GM13976 (cell line): Measurements from ENCODE around the gene CLCN6.

Experiments
- DNase-seq: peaks from one replicate; pipeline ENCODE4 v3.0.0; 2012; ENCODE audit warnings: low spot score
- in situ Hi-C: fragments of 300-500 bp; cut with MboI; formaldehyde crosslinking; loops from one replicate; pipeline ENCODE4 v1.12.0; 2022; ENCODE audit warnings: low sequenced_read_pairs, mixed read lengths, inconsistent platforms; ENCODE audit not compliant: unreplicated experiment
- TF ChIP-seq, protein P1 (sequence below): IDR thresholded peaks from 2 replicates; pipeline ENCODE4 v1.5.1; 2012; ENCODE audit warnings: borderline replicate concordance, mild to moderate bottlenecking; ENCODE audit not compliant: insufficient read depth; ENCODE audit errors: extremely low read depth, missing control alignments, control extremely low read depth

CLCN6 gene

DNA sequence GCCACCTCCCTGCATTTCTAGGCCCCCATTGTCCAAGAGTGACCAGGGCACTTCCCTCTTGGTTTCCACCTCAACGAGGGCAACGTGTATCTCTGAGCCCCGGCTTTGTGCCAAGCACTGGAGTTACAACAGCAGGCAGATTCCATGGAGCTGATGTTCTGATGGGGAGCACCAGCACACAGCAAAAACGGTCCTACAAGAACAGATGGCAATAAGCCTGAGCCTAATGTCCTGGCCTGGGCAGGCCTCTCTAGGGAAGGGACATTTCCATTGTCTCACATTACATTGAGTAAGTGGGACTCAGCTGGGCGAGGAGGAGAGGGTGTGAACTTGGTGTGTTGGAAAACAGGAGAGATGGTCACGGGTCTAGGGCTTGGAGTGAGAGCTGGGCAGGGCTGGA lies 79.9 kb downstream of the CLCN6 start:
- no peak for DNase-seq
- in situ Hi-C loops, result no loop called here
- TF ChIP-seq, protein P1, sequence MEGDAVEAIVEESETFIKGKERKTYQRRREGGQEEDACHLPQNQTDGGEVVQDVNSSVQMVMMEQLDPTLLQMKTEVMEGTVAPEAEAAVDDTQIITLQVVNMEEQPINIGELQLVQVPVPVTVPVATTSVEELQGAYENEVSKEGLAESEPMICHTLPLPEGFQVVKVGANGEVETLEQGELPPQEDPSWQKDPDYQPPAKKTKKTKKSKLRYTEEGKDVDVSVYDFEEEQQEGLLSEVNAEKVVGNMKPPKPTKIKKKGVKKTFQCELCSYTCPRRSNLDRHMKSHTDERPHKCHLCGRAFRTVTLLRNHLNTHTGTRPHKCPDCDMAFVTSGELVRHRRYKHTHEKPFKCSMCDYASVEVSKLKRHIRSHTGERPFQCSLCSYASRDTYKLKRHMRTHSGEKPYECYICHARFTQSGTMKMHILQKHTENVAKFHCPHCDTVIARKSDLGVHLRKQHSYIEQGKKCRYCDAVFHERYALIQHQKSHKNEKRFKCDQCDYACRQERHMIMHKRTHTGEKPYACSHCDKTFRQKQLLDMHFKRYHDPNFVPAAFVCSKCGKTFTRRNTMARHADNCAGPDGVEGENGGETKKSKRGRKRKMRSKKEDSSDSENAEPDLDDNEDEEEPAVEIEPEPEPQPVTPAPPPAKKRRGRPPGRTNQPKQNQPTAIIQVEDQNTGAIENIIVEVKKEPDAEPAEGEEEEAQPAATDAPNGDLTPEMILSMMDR, result no peak

DNA sequence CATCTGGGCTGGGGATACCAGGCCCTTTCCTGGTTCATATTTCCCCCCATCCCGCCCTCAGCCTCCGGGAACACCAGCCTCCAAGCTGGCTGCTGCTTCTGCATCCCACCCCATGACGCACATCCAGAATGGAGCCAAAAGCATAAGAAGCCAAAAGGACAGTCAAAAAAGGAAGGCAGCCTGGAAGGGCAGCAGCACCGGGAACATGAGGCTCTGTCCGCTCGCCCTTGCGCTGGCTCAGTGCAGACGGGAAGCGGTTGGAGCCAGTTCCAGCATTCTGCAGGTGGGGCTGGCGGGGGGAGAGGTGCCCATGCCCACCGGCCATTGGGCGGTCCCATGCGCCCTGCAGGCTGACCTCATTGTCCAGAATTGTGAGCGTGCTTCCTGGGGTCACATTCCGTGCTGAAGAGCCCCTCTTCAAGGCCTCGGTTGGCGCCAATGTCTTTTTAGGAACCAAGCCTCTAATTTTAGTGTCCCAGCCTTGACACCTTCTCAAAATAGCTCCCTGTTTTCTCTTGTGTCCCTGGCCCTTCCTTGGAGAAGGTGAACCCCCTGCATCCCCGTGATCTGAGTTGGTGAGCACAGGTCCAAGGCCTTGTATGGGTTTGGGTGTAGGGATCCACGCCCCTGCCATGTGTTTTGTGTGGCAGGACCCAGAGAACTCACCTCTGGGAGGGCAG lies 81.1 kb downstream of the CLCN6 start:
- DNase-seq, result peak; percentile 19
- in situ Hi-C loops, result no loop called here
- TF ChIP-seq, protein P1, result no peak

DNA sequence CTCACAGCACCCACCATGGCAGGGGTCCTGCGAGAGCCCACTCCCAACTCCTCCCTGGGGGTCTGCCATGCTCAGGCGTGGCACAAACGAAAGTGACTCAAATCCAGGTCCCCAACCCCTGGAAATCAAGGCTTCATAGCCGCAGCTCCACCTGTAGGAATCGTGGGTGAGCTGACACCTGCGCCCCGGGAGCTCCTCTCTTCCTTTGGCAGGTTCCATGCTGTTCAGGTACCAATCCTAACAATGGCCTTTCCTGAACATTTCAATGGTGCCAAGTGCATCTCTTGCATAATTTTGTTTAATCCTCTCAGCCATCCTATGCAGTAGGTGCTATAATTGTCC lies 81.6 kb downstream of the CLCN6 start:
- peak; percentile 21 for DNase-seq
- TF ChIP-seq, protein P1, result no peak
- in situ Hi-C loops, result no loop called here

DNA sequence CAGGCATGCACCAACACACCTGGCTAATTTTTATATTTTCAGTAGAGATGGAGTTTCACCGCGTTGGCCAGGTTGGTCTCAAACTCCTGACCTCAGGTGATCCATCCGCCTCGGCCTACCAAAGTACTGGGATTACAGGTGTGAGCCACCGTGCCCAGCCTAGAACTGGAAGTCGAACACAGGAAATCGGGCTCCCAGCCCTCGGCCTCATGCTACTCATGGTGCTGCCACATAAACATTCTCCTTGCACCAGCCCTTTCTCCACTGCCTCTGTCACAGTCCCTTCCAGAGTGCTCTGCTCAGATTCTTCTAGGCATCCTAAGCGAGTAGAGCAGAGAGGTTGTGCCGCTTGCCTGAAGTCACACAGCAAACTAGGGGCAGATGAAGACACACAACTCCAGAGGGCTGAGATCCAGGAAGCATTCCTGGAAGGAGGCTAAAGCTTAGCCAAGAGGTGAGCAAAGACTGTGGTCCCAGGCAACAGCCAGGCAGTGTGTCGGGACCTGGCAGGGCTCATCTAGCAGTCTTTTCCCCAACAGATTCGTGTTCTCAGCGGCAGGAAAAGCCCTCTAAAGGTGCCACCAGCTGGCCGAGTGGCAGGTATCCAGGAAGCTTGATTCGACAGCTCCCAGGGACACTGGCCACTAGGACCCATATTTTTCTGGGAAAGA lies 82.3 kb downstream of the CLCN6 start:
- TF ChIP-seq, protein P1, result no peak
- in situ Hi-C loops, result no loop called here
- no peak for DNase-seq

DNA sequence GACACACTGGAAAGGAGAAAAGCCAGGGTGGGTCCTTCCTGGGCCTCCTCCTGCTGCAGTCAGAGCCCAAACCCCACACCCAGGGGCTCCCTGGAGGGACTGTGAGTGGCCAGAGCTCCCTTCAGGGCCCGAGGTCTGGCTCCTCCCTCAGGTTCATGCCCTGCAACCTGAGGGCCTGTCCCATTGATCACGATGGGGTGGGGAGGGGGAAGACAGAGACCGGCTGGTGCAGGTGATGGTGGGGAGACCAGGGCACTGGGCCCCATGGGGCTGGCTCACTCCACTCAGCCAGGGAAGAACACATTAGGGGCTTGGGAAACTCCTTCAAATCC lies 82.9 kb downstream of the CLCN6 start:
- in situ Hi-C loops, result no loop called here
- TF ChIP-seq, protein P1, result no peak
- DNase-seq, result no peak

DNA sequence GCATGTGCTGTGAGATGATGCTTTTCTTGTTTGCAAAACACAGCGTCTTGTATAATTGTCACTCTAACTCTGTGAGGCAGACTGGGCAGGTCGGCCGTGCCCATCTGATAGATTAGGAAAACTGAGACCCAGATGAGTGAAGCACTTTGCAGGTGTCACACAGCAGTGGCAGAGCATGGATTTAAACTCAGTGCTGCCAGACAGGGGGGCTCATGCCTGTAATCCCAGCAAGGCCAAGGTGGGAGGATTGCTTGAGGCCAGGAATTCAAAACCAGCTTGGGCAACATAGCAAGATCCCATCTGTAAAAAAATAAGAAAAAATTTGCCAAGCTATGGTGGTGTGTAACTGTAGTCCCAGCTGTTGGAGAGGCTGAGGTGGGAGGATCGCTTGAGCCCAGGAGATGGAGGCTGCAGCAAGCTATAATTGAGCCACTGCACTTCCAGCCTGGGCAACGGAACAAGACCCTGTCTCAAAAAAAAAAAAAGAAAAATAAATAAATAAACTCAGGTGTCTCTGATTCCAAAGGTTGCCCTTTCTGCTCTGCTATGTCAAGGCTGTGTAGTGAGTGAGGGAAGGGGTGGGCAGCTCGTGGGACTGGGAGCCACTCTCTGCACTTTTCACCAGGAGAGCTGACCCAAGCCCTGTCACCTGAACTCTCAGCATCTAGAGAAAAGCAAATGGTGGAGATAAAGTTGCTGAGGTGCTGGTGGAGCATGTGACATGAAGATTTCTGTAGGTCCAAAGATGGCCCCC lies 85.6 kb downstream of the CLCN6 start:
- in situ Hi-C loops, result no loop called here

More for the DNA sequence above, 85.6 kb downstream of the CLCN6 start:
- no peak for DNase-seq
- TF ChIP-seq, protein P1, result no peak
